H1 (cell line): Measurements from ENCODE around the gene JPH3. TPM values are rescaled to one million over a fixed set of nuclear protein-coding genes. Genes with fewer than 3 reads are reported as not detected.

ENCODE experiments used
- CTCF ChIA-PET: fragments of 300-600 bp; sonication (Branson Sonifier 250); formaldehyde crosslinking; loops from one replicate; lab custom pipeline; 2021; ENCODE audit not compliant: partially characterized antibody; lab: Charles Lee
- POLR2A ChIA-PET: fragments of 300-600 bp; sonication (Branson Sonifier 250); formaldehyde crosslinking; loops from one replicate; lab custom pipeline; 2021; ENCODE audit warnings: inconsistent platforms; ENCODE audit not compliant: partially characterized antibody; lab: Charles Lee
- DNase-seq, 2 experiments: peaks; one replicate each; pipeline versions ENCODE4 v3.0.0 to v3.0.0-alpha.2; 2010 to 2022; ENCODE audit warnings: low spot score in 2 of 2, low read depth in 1 of 2, mixed read lengths in 1 of 2
- FAIRE-seq: peaks from 2 replicates; lab custom pipeline; 2011; peaks lifted over from hg19 to GRCh38; lab: Jason Lieb, UNC
- H2AFZ ChIP-seq: 2 replicates; pipeline ENCODE4 v1.8.1; 2012; ENCODE audit warnings: low read length, inconsistent platforms
- H2AK5ac ChIP-seq: 2 replicates; pipeline ENCODE4 v1.6.1; 2013; ENCODE audit warnings: low read depth, low read length
- H2BK120ac ChIP-seq: replicated peaks from 2 replicates; pipeline ENCODE3; 2013; ENCODE audit warnings: low read depth, low read length, inconsistent platforms
- H2BK12ac ChIP-seq: 2 replicates; pipeline ENCODE4 v1.6.1; 2013; ENCODE audit warnings: low read depth, low read length
- H2BK15ac ChIP-seq: 2 replicates; pipeline ENCODE4 v1.6.1; 2013; ENCODE audit warnings: low read length
- H2BK20ac ChIP-seq: 2 replicates; pipeline ENCODE4 v1.6.1; 2013; ENCODE audit warnings: low read length
- H2BK5ac ChIP-seq: 2 replicates; pipeline ENCODE4 v1.6.1; 2013; ENCODE audit warnings: low read depth, low read length
- H3K14ac ChIP-seq: 2 replicates; pipeline ENCODE4 v1.6.1; 2013; ENCODE audit warnings: inconsistent platforms; ENCODE audit not compliant: insufficient read length
- H3K18ac ChIP-seq: 2 replicates; pipeline ENCODE4 v1.6.1; 2013; ENCODE audit warnings: low read length; ENCODE audit errors: extremely low read depth
- H3K23ac ChIP-seq: 2 replicates; pipeline ENCODE4 v1.6.1; 2013; ENCODE audit warnings: inconsistent platforms; ENCODE audit not compliant: insufficient read length
- H3K23me2 ChIP-seq: 2 replicates; pipeline ENCODE4 v1.6.1; 2013; ENCODE audit warnings: low read depth, low read length
- H3K27ac ChIP-seq: 2 replicates; pipeline ENCODE4 v1.6.1; 2011; ENCODE audit warnings: low read depth, low read length, inconsistent platforms
- H3K27me3 ChIP-seq, 4 experiments: replicated peaks in 1 of 4; 1 replicate in 1 of 4; 2 replicates in 3 of 4; pipeline versions ENCODE4 v1.6.1 to v1.8.1; 2011 to 2013; ENCODE audit warnings: low read length in 3 of 4, mild to moderate bottlenecking in 3 of 4, inconsistent platforms in 2 of 4, mixed read lengths in 2 of 4, moderate library complexity in 1 of 4; ENCODE audit not compliant: control insufficient read depth in 3 of 4, insufficient read depth in 3 of 4; ENCODE audit errors: extremely low read depth in 1 of 4
- H3K36me3 ChIP-seq, 4 experiments: 2 replicates each; pipeline versions ENCODE4 v1.6.1 to v1.8.1; 2011 to 2013; ENCODE audit warnings: mild to moderate bottlenecking in 4 of 4, low read length in 3 of 4, moderate library complexity in 2 of 4, control low read depth in 1 of 4, inconsistent platforms in 1 of 4; ENCODE audit not compliant: insufficient read depth in 4 of 4, control insufficient read depth in 2 of 4
- H3K4ac ChIP-seq: replicated peaks from 2 replicates; pipeline ENCODE3; 2013; ENCODE audit warnings: low read length, low read depth, mixed read lengths, inconsistent platforms; ENCODE audit not compliant: insufficient read length
- H3K4me1 ChIP-seq, 4 experiments: replicated peaks in 1 of 4; 1 replicate in 1 of 4; 2 replicates in 3 of 4; pipeline versions ENCODE4 v1.6.1 to v1.8.1; 2011 to 2013; ENCODE audit warnings: low read length in 3 of 4, inconsistent platforms in 2 of 4, mixed read lengths in 1 of 4; ENCODE audit not compliant: insufficient read depth in 4 of 4, control insufficient read depth in 3 of 4
- H3K4me2 ChIP-seq, 2 experiments: 2 replicates each; pipeline versions ENCODE4 v1.6.1 to v1.8.1; 2011 to 2013; ENCODE audit warnings: low read depth in 2 of 2, low read length in 2 of 2, control low read depth in 1 of 2, inconsistent platforms in 1 of 2, mild to moderate bottlenecking in 1 of 2; ENCODE audit not compliant: insufficient read depth in 1 of 2
- H3K4me3 ChIP-seq, 4 experiments: fragments of 200-600, 300-600 bp in 1 of 4; sonication (generic), shearing (Covaris generic), sonication (Bioruptor Twin) in 1 of 4; 2 replicates each; pipeline versions ENCODE4 v1.5.1 to v1.8.1; 2011 to 2016; ENCODE audit warnings: low read length in 4 of 4, low read depth in 3 of 4, control low read depth in 2 of 4, inconsistent platforms in 2 of 4, mild to moderate bottlenecking in 2 of 4, mixed read lengths in 1 of 4, moderate library complexity in 1 of 4; ENCODE audit not compliant: insufficient read depth in 2 of 4; ENCODE audit errors: extremely low read depth in 1 of 4
- H3K56ac ChIP-seq: replicated peaks from 2 replicates; pipeline ENCODE3; 2013; ENCODE audit warnings: low read depth, mild to moderate bottlenecking, mixed read lengths, low read length, inconsistent platforms; ENCODE audit not compliant: insufficient read length
- H3K79me1 ChIP-seq: 2 replicates; pipeline ENCODE4 v1.6.1; 2013; ENCODE audit warnings: low read depth, low read length, control low read depth
- H3K79me2 ChIP-seq, 2 experiments: 2 replicates each; pipeline versions ENCODE4 v1.6.1 to v1.8.1; 2012 to 2013; ENCODE audit warnings: low read length in 2 of 2, mild to moderate bottlenecking in 2 of 2, inconsistent platforms in 1 of 2; ENCODE audit not compliant: insufficient read depth in 2 of 2, control insufficient read depth in 1 of 2
- H3K9ac ChIP-seq, 4 experiments: replicated peaks in 1 of 4; 1 replicate in 1 of 4; 2 replicates in 3 of 4; pipeline versions ENCODE4 v1.6.1 to v1.8.1; 2011 to 2013; ENCODE audit warnings: low read depth in 3 of 4, low read length in 3 of 4, control low read depth in 2 of 4, mild to moderate bottlenecking in 2 of 4, moderate library complexity in 2 of 4, inconsistent platforms in 1 of 4; ENCODE audit errors: extremely low read depth in 1 of 4
- H3K9me3 ChIP-seq, 2 experiments: 2 replicates each; pipeline versions ENCODE4 v1.6.1 to v1.8.1; 2012 to 2013; ENCODE audit warnings: mild to moderate bottlenecking in 2 of 2, moderate library complexity in 2 of 2, control low read depth in 1 of 2, inconsistent platforms in 1 of 2, low read depth in 1 of 2, low read length in 1 of 2, mixed read lengths in 1 of 2; ENCODE audit not compliant: insufficient read depth in 2 of 2
- H4K20me1 ChIP-seq, 2 experiments: replicated peaks in 1 of 2; 2 replicates each; pipeline versions ENCODE3 to v1.8.1; 2011 to 2013; ENCODE audit warnings: inconsistent platforms in 2 of 2, low read length in 2 of 2, mild to moderate bottlenecking in 1 of 2; ENCODE audit not compliant: insufficient read depth in 2 of 2, control insufficient read depth in 1 of 2
- H4K5ac ChIP-seq: 2 replicates; pipeline ENCODE4 v1.6.1; 2013; ENCODE audit warnings: low read length, low read depth, mixed read lengths, inconsistent platforms; ENCODE audit not compliant: insufficient read length
- H4K8ac ChIP-seq: 2 replicates; pipeline ENCODE4 v1.8.0; 2013; ENCODE audit warnings: mild to moderate bottlenecking, moderate library complexity, low read length, inconsistent platforms; ENCODE audit not compliant: insufficient read depth; ENCODE audit errors: extremely low read depth
- H4K91ac ChIP-seq: replicated peaks from 2 replicates; pipeline ENCODE3; 2013; ENCODE audit warnings: low read length, mixed read lengths, inconsistent platforms; ENCODE audit not compliant: insufficient read length
- CHD1 ChIP-seq: IDR thresholded peaks from 2 replicates; pipeline ENCODE4 v1.6.1; 2012; ENCODE audit warnings: low read depth, low read length, improper control_type of control experiment
- EGR1 ChIP-seq: IDR thresholded peaks from 2 replicates; pipeline ENCODE4 v1.6.1; 2011; ENCODE audit warnings: low read depth, low read length, borderline replicate concordance
- GABPA ChIP-seq: IDR thresholded peaks from 2 replicates; pipeline ENCODE4 v1.6.1; 2011; ENCODE audit warnings: mild to moderate bottlenecking, low read length, moderate library complexity, borderline replicate concordance; ENCODE audit not compliant: insufficient read depth
- GTF2F1 ChIP-seq: IDR thresholded peaks from 2 replicates; pipeline ENCODE4 v1.6.1; 2012; ENCODE audit warnings: low read depth, low read length, improper control_type of control experiment, borderline replicate concordance
- JUND ChIP-seq: IDR thresholded peaks from 2 replicates; pipeline ENCODE4 v1.6.1; 2011; ENCODE audit warnings: mild to moderate bottlenecking, improper control_type of control experiment, low read length
- POLR2AphosphoS5 ChIP-seq: IDR thresholded peaks from 2 replicates; pipeline ENCODE4 v1.6.1; 2011; ENCODE audit warnings: low read depth, low read length
- RAD21 ChIP-seq, 2 experiments: IDR thresholded peaks in 1 of 2; conservative IDR thresholded peaks in 1 of 2; 2 replicates each; pipeline ENCODE4 v1.6.1; 2011; ENCODE audit warnings: low read depth in 2 of 2, low read length in 2 of 2, improper control_type of control experiment in 1 of 2, inconsistent platforms in 1 of 2, mild to moderate bottlenecking in 1 of 2, moderate library complexity in 1 of 2
- RFX5 ChIP-seq: IDR thresholded peaks from 2 replicates; pipeline ENCODE4 v1.6.1; 2011; ENCODE audit warnings: low read depth, low read length, improper control_type of control experiment, borderline replicate concordance
- SIN3A ChIP-seq, 2 experiments: IDR thresholded peaks in 1 of 2; conservative IDR thresholded peaks in 1 of 2; 2 replicates each; pipeline ENCODE4 v1.6.1; 2011 to 2012; ENCODE audit warnings: low read length in 2 of 2, improper control_type of control experiment in 1 of 2, low read depth in 1 of 2, mild to moderate bottlenecking in 1 of 2
- SIRT6 ChIP-seq: IDR thresholded peaks from one replicate; pipeline ENCODE4 v1.7.1; 2012; ENCODE audit warnings: low read length, inconsistent platforms
- SP2 ChIP-seq: IDR thresholded peaks from 2 replicates; pipeline ENCODE4 v1.6.1; 2012; ENCODE audit warnings: mild to moderate bottlenecking, low read length, inconsistent platforms
- ZNF274 ChIP-seq: IDR thresholded peaks from 2 replicates; pipeline ENCODE4 v1.7.0; 2012; ENCODE audit warnings: low read length, borderline replicate concordance; ENCODE audit errors: extremely low read depth
- WGBS, 2 experiments: shearing (Covaris generic) in 1 of 2; methylation state at CpG; one replicate each; pipeline versions ENCODE4 v1.1.6 to v1.1.7; 2013 to 2015; ENCODE audit warnings: low lambda C conversion rate in 2 of 2, mixed read lengths in 2 of 2, inconsistent platforms in 1 of 2, low coverage in 1 of 2, missing lambda C conversion rate in 1 of 2; ENCODE audit not compliant: insufficient replicate concordance in 2 of 2, insufficient coverage in 1 of 2, insufficient read length in 1 of 2; ENCODE audit errors: extremely low coverage in 1 of 2, missing lambda C conversion rate in 1 of 2; 5-methylcytosine and 5-hydroxymethylcytosine counted together
- polyA plus RNA-seq, 7 experiments: library from polyadenylated mRNA; depleted of rRNA in 3 of 7; stranded (reverse) in 5 of 7; unstranded in 2 of 7; fragments of >200 nt in 5 of 7; fragments of 200-250 nt in 2 of 7; gene quantifications; 1 replicate in 5 of 7; 2 replicates in 1 of 7; 4 replicates in 1 of 7; pipeline versions ENCODE4 v1.2.1 to v1.2.3, GENCODE V29; 2011 to 2013; ENCODE audit warnings: missing spikeins in 2 of 7, mixed read lengths in 2 of 7
- total RNA-seq: library from RNA; stranded (reverse); fragmentation: NEBNext Ultra II Directional; extraction: Animal tissue kit (Norgen Biotek cat#: 25700); gene quantifications from 2 replicates; pipeline ENCODE4 v1.2.1, GENCODE V29; 2021
- TF ChIP-seq, protein P1 (sequence below): IDR thresholded peaks from 2 replicates; pipeline ENCODE4 v1.6.1; 2012; ENCODE audit warnings: inconsistent platforms

JPH3 gene
- total and polyA plus RNA-seq, 2 of the 8 experiments (the other 6 are each of a cell fraction or from before 2014, with no cell fraction given), result 10.3 to 28.3 TPM

DNA sequence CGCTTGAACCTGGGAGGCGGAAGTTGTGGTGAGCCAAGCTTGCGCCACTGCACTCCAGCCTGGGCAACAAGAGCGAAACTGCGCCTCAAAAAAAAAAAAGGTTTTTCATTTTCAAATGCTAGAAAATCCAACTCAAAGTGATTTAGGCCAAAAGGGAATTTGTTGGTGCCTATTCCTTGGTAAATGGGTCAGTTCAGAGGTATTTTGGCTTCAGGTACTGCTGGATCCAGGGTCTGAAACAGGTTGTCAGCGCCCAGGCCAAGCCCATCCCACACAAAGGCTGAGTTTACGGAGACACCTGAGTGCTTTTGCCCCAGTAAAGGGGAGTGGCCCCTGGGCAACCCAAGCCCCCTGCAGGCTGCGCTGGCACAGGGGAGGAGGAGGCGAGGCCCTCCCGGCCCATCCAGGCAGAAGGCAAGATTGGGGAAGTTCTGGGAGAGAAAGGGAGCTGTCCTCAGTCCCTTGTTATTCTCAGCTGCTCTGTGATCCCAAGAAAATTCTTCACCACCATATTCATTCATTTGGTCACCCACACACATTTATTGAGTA, 8.5 kb upstream of the JPH3 start:
- no peak overlapping the region for H3K27ac ChIP-seq
- peaks cover 0 to 4% (median 3%) of the 10 kb centered on the region in 4 experiments; a peak in 4 of 7 replicates for H3K4me1 ChIP-seq
- no peak overlapping the region for H2BK20ac ChIP-seq
- H3K4me2 ChIP-seq, result no peak overlapping the region
- H4K8ac ChIP-seq, result no peak overlapping the region
- peaks cover 0 to 7% of the 10 kb centered on the region in 2 experiments for H4K20me1 ChIP-seq
- no peaks in the 10 kb centered on the region for H3K36me3 ChIP-seq
- no peak overlapping the region for H2BK12ac ChIP-seq
- H4K91ac ChIP-seq, result no peak overlapping the region
- CTCF ChIA-PET, result interaction anchor here (0.9 to 2.0 kb wide), 4 partner anchors 41 to 108 kb away, joined by 3 to 8 read pairs (median 4); no protein-coding TSS in a partner anchor
- no peak overlapping the region for H2AFZ ChIP-seq
- no peak overlapping the region for H2BK5ac ChIP-seq
- peaks cover 8% of the 10 kb centered on the region; the same call in 1 of the 2 replicates for H3K23me2 ChIP-seq
- no peak overlapping the region for H4K5ac ChIP-seq
- H3K9ac ChIP-seq, result no peak overlapping the region
- H3K27me3 ChIP-seq, result no peaks in the 10 kb centered on the region; a peak in 2 of 7 replicates
- no peak overlapping the region for H3K56ac ChIP-seq
- DNase-seq, result no peak
- no peak overlapping the region for H2AK5ac ChIP-seq
- 87% methylated on average over 10 of the region's 10 CpGs; no CpG with 5 or more reads in 1 of the 2 experiments for WGBS, 2 experiments
- H3K18ac ChIP-seq, result no peak overlapping the region
- H3K79me2 ChIP-seq, result no peaks in the 10 kb centered on the region
- H3K23ac ChIP-seq, result no peak overlapping the region
- no peak overlapping the region for H2BK120ac ChIP-seq
- H2BK15ac ChIP-seq, result no peak overlapping the region
- FAIRE-seq, result no peak
- no peaks in the 10 kb centered on the region for H3K9me3 ChIP-seq
- H3K79me1 ChIP-seq, result no peaks in the 10 kb centered on the region
- H3K14ac ChIP-seq, result no peak overlapping the region
- no peak overlapping the region for H3K4ac ChIP-seq
- no peak overlapping the region for H3K4me3 ChIP-seq
- POLR2A ChIA-PET, result no interaction called here
- TF ChIP-seq SIRT6, result no peak
- TF ChIP-seq SP2, result no peak
- TF ChIP-seq GABPA, result no peak
- TF ChIP-seq RFX5, result no peak
- no peak for TF ChIP-seq EGR1
- TF ChIP-seq POLR2AphosphoS5, result no peak
- TF ChIP-seq JUND, result no peak
- no peak for TF ChIP-seq RAD21 (IDR thresholded peaks at IDR 0.05 in 1 of 2, conservative IDR thresholded peaks at IDR 0.05 in 1 of 2; ENCODE audit: low read depth in 2 of 2, low read length in 2 of 2)
- TF ChIP-seq, protein P1, sequence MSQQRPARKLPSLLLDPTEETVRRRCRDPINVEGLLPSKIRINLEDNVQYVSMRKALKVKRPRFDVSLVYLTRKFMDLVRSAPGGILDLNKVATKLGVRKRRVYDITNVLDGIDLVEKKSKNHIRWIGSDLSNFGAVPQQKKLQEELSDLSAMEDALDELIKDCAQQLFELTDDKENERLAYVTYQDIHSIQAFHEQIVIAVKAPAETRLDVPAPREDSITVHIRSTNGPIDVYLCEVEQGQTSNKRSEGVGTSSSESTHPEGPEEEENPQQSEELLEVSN, result no peak
- TF ChIP-seq SIN3A (conservative IDR thresholded peaks at IDR 0.05 in 1 of 2, IDR thresholded peaks at IDR 0.05 in 1 of 2; ENCODE audit: low read depth in 1 of 2, low read length in 2 of 2), result no peak
- no peak for TF ChIP-seq GTF2F1
- no peak for TF ChIP-seq CHD1
- TF ChIP-seq ZNF274, result no peak
